WTC11 (cell line): ENCODE measurements around the gene EYS. TPM values are rescaled to one million over a fixed set of nuclear protein-coding genes. Genes with fewer than 3 reads are reported as not detected.

Source experiments
- ATAC-seq: fragments of 200-7000 bp; cut with Tn5 transposase; 2 replicates; pipeline ENCODE4 v1.10.0; 2021; ENCODE audit warnings: mild to moderate bottlenecking, moderate library complexity
- CTCF ChIA-PET: fragments of 300-600 bp; sonication (Branson Sonifier 250); formaldehyde crosslinking; loops from one replicate; lab custom pipeline; 2021; ENCODE audit warnings: antibody characterized with exemption; lab: Charles Lee
- POLR2A ChIA-PET: fragments of 350-600 bp; sonication (Branson Sonifier 250); formaldehyde crosslinking; loops from one replicate; lab custom pipeline; 2021; ENCODE audit warnings: antibody characterized with exemption; lab: Charles Lee
- DNase-seq: peaks from one replicate; pipeline ENCODE4 v3.0.0; 2021; ENCODE audit warnings: low spot score
- H3K27ac Mint-ChIP-seq: 2 replicates; pipeline ENCODE4 v1.8.0; 2021; ENCODE audit warnings: mixed read lengths
- H3K27me3 Mint-ChIP-seq: 2 replicates; pipeline ENCODE4 v1.8.0; 2021; ENCODE audit warnings: low read depth, mild to moderate bottlenecking, moderate library complexity, mixed read lengths
- H3K36me3 Mint-ChIP-seq: 2 replicates; pipeline ENCODE4 v1.8.0; 2021; ENCODE audit warnings: mixed read lengths
- H3K4me1 Mint-ChIP-seq: 2 replicates; pipeline ENCODE4 v1.8.0; 2022; ENCODE audit warnings: mixed read lengths
- H3K4me3 Mint-ChIP-seq: 2 replicates; pipeline ENCODE4 v1.8.0; 2021; ENCODE audit warnings: mild to moderate bottlenecking, moderate library complexity, mixed read lengths
- H3K9me3 Mint-ChIP-seq: 2 replicates; pipeline ENCODE4 v1.8.0; 2021; ENCODE audit warnings: mixed read lengths
- FOXJ3 ChIP-seq: sonication (generic); formaldehyde crosslinking; IDR thresholded peaks from 2 replicates; pipeline ENCODE4 v1.9.0; 2021; ENCODE audit warnings: missing genetic modification reagents, mild to moderate bottlenecking, borderline replicate concordance
- JAZF1 ChIP-seq: fragments of 250-450 bp; sonication (Bioruptor Pico); IDR thresholded peaks from 2 replicates; pipeline ENCODE4 v1.9.0; 2021; ENCODE audit warnings: moderate library complexity, mild to moderate bottlenecking, inconsistent platforms
- JUN ChIP-seq: sonication (generic); formaldehyde crosslinking; IDR thresholded peaks from 2 replicates; pipeline ENCODE4 v1.8.0; 2023; ENCODE audit warnings: mild to moderate bottlenecking, missing genetic modification reagents
- MYBL2 ChIP-seq: sonication (generic); formaldehyde crosslinking; IDR thresholded peaks from 2 replicates; pipeline ENCODE4 v1.8.1; 2023; ENCODE audit warnings: mild to moderate bottlenecking, moderate library complexity, missing genetic modification reagents
- ZBTB21 ChIP-seq: sonication (generic); formaldehyde crosslinking; IDR thresholded peaks from 2 replicates; pipeline ENCODE4 v1.8.1; 2023; ENCODE audit warnings: mild to moderate bottlenecking, missing genetic modification reagents, borderline replicate concordance
- ZNF263 ChIP-seq: sonication (generic); formaldehyde crosslinking; IDR thresholded peaks from 2 replicates; pipeline ENCODE4 v1.8.1; 2022; ENCODE audit warnings: low read depth, mild to moderate bottlenecking, moderate library complexity, missing genetic modification reagents
- ZNF317 ChIP-seq: sonication (generic); formaldehyde crosslinking; IDR thresholded peaks from 2 replicates; pipeline ENCODE4 v1.8.1; 2023; ENCODE audit warnings: low read depth, mild to moderate bottlenecking, moderate library complexity, missing genetic modification reagents, borderline replicate concordance
- total RNA-seq: library from RNA; stranded (reverse); gene quantifications from 3 replicates; pipeline ENCODE4 v1.2.3, GENCODE V29; 2021
- TF ChIP-seq, protein P1 (sequence below): sonication (generic); formaldehyde crosslinking; IDR thresholded peaks from 2 replicates; pipeline ENCODE4 v1.8.1; 2023; ENCODE audit warnings: mild to moderate bottlenecking, missing genetic modification reagents, moderate library complexity
- TF ChIP-seq, protein P2 (sequence below): sonication (generic); formaldehyde crosslinking; IDR thresholded peaks from 2 replicates; pipeline ENCODE4 v1.8.1; 2022; ENCODE audit warnings: low read depth, mild to moderate bottlenecking, moderate library complexity, missing genetic modification reagents, borderline replicate concordance
- TF ChIP-seq, protein P3 (sequence below): sonication (generic); formaldehyde crosslinking; IDR thresholded peaks from 2 replicates; pipeline ENCODE4 v1.8.1; 2023; ENCODE audit warnings: mild to moderate bottlenecking, moderate library complexity, missing genetic modification reagents
- TF ChIP-seq, protein P4 (sequence below): fragments of 250-450 bp; sonication (Bioruptor Pico); IDR thresholded peaks from 2 replicates; pipeline ENCODE4 v1.8.0; 2021; ENCODE audit warnings: mild to moderate bottlenecking
- TF ChIP-seq, protein P5 (sequence below): fragments of 250-450 bp; sonication (Bioruptor Pico); IDR thresholded peaks from 2 replicates; pipeline ENCODE4 v1.9.0; 2021; ENCODE audit warnings: mild to moderate bottlenecking
- TF ChIP-seq, protein P6 (sequence below): sonication (generic); formaldehyde crosslinking; IDR thresholded peaks from 2 replicates; pipeline ENCODE4 v1.8.0; 2022; ENCODE audit warnings: mild to moderate bottlenecking, missing genetic modification reagents
- TF ChIP-seq, protein P7 (sequence below): sonication (generic); formaldehyde crosslinking; IDR thresholded peaks from 2 replicates; pipeline ENCODE4 v1.8.0; 2022; ENCODE audit warnings: mild to moderate bottlenecking, missing genetic modification reagents
- TF ChIP-seq, protein P8 (sequence below): sonication (generic); formaldehyde crosslinking; IDR thresholded peaks from 2 replicates; pipeline ENCODE4 v1.8.1; 2022; ENCODE audit warnings: missing genetic modification reagents, borderline replicate concordance
- TF ChIP-seq, protein P9 (sequence below): sonication (generic); formaldehyde crosslinking; IDR thresholded peaks from 2 replicates; pipeline ENCODE4 v1.8.0; 2022; ENCODE audit warnings: mild to moderate bottlenecking, missing genetic modification reagents

Gene EYS
- total RNA-seq, 1 experiment from 2014 or later: not detected

DNA sequence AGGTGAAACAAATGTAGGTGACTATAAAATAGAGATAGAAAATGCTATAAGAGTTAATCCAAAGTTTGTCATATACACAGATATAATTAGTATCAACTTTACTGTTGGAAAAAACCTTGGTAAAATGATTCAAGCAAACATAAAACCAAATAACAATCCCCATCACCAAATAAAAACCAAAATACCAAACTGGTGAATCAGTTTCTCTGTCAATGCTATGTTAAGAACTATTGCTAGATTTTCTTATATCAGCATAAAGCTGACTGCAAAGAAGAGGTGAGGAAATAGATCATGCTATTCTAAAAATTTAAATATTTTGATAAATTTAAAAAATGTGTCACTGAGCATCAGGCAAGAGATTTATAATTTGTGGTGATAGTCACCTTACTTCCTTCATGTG, 1413.0 kb downstream of the EYS start:
- Mint-ChIP-seq H3K36me3 (peaks cover 23% of the 10 kb centered on the region), H3K4me1 (no peaks in the 10 kb centered on the region), H3K27me3 (peaks cover 3% of the 10 kb centered on the region), H3K4me3 (no peak overlapping the region), H3K9me3 (peaks cover 49% of the 10 kb centered on the region), H3K27ac (no peak overlapping the region)
- CTCF ChIA-PET: no interaction called here
- TF ChIP-seq, protein P1, sequence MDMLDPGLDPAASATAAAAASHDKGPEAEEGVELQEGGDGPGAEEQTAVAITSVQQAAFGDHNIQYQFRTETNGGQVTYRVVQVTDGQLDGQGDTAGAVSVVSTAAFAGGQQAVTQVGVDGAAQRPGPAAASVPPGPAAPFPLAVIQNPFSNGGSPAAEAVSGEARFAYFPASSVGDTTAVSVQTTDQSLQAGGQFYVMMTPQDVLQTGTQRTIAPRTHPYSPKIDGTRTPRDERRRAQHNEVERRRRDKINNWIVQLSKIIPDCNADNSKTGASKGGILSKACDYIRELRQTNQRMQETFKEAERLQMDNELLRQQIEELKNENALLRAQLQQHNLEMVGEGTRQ: no peak
- TF ChIP-seq, protein P2, sequence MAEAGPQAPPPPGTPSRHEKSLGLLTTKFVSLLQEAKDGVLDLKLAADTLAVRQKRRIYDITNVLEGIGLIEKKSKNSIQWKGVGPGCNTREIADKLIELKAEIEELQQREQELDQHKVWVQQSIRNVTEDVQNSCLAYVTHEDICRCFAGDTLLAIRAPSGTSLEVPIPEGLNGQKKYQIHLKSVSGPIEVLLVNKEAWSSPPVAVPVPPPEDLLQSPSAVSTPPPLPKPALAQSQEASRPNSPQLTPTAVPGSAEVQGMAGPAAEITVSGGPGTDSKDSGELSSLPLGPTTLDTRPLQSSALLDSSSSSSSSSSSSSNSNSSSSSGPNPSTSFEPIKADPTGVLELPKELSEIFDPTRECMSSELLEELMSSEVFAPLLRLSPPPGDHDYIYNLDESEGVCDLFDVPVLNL (CRISPR knock-in tag): no peak
- no peak for TF ChIP-seq ZNF263 (CRISPR knock-in tag)
- TF ChIP-seq, protein P3, sequence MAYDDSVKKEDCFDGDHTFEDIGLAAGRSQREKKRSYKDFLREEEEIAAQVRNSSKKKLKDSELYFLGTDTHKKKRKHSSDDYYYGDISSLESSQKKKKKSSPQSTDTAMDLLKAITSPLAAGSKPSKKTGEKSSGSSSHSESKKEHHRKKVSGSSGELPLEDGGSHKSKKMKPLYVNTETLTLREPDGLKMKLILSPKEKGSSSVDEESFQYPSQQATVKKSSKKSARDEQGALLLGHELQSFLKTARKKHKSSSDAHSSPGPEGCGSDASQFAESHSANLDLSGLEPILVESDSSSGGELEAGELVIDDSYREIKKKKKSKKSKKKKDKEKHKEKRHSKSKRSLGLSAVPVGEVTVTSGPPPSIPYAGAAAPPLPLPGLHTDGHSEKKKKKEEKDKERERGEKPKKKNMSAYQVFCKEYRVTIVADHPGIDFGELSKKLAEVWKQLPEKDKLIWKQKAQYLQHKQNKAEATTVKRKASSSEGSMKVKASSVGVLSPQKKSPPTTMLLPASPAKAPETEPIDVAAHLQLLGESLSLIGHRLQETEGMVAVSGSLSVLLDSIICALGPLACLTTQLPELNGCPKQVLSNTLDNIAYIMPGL (CRISPR knock-in tag): no peak
- TF ChIP-seq MYBL2 (CRISPR knock-in tag): no peak
- TF ChIP-seq, protein P4, sequence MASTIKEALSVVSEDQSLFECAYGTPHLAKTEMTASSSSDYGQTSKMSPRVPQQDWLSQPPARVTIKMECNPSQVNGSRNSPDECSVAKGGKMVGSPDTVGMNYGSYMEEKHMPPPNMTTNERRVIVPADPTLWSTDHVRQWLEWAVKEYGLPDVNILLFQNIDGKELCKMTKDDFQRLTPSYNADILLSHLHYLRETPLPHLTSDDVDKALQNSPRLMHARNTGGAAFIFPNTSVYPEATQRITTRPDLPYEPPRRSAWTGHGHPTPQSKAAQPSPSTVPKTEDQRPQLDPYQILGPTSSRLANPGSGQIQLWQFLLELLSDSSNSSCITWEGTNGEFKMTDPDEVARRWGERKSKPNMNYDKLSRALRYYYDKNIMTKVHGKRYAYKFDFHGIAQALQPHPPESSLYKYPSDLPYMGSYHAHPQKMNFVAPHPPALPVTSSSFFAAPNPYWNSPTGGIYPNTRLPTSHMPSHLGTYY: no peak
- TF ChIP-seq JUN: no peak
- no peak for TF ChIP-seq FOXJ3 (CRISPR knock-in tag)
- no peak for TF ChIP-seq ZBTB21 (CRISPR knock-in tag)
- TF ChIP-seq, protein P5, sequence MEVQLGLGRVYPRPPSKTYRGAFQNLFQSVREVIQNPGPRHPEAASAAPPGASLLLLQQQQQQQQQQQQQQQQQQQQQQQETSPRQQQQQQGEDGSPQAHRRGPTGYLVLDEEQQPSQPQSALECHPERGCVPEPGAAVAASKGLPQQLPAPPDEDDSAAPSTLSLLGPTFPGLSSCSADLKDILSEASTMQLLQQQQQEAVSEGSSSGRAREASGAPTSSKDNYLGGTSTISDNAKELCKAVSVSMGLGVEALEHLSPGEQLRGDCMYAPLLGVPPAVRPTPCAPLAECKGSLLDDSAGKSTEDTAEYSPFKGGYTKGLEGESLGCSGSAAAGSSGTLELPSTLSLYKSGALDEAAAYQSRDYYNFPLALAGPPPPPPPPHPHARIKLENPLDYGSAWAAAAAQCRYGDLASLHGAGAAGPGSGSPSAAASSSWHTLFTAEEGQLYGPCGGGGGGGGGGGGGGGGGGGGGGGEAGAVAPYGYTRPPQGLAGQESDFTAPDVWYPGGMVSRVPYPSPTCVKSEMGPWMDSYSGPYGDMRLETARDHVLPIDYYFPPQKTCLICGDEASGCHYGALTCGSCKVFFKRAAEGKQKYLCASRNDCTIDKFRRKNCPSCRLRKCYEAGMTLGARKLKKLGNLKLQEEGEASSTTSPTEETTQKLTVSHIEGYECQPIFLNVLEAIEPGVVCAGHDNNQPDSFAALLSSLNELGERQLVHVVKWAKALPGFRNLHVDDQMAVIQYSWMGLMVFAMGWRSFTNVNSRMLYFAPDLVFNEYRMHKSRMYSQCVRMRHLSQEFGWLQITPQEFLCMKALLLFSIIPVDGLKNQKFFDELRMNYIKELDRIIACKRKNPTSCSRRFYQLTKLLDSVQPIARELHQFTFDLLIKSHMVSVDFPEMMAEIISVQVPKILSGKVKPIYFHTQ (CRISPR knock-in tag): no peak
- TF ChIP-seq, protein P6, sequence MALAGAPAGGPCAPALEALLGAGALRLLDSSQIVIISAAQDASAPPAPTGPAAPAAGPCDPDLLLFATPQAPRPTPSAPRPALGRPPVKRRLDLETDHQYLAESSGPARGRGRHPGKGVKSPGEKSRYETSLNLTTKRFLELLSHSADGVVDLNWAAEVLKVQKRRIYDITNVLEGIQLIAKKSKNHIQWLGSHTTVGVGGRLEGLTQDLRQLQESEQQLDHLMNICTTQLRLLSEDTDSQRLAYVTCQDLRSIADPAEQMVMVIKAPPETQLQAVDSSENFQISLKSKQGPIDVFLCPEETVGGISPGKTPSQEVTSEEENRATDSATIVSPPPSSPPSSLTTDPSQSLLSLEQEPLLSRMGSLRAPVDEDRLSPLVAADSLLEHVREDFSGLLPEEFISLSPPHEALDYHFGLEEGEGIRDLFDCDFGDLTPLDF (CRISPR knock-in tag): no peak
- TF ChIP-seq ZNF317 (CRISPR knock-in tag): no peak
- TF ChIP-seq, protein P7, sequence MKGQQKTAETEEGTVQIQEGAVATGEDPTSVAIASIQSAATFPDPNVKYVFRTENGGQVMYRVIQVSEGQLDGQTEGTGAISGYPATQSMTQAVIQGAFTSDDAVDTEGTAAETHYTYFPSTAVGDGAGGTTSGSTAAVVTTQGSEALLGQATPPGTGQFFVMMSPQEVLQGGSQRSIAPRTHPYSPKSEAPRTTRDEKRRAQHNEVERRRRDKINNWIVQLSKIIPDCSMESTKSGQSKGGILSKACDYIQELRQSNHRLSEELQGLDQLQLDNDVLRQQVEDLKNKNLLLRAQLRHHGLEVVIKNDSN (CRISPR knock-in tag): no peak
- TF ChIP-seq, protein P8, sequence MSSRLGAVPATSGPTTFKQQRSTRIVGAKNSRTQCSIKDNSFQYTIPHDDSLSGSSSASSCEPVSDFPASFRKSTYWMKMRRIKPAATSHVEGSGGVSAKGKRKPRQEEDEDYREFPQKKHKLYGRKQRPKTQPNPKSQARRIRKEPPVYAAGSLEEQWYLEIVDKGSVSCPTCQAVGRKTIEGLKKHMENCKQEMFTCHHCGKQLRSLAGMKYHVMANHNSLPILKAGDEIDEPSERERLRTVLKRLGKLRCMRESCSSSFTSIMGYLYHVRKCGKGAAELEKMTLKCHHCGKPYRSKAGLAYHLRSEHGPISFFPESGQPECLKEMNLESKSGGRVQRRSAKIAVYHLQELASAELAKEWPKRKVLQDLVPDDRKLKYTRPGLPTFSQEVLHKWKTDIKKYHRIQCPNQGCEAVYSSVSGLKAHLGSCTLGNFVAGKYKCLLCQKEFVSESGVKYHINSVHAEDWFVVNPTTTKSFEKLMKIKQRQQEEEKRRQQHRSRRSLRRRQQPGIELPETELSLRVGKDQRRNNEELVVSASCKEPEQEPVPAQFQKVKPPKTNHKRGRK: no peak
- no peak for TF ChIP-seq JAZF1
- TF ChIP-seq, protein P9, sequence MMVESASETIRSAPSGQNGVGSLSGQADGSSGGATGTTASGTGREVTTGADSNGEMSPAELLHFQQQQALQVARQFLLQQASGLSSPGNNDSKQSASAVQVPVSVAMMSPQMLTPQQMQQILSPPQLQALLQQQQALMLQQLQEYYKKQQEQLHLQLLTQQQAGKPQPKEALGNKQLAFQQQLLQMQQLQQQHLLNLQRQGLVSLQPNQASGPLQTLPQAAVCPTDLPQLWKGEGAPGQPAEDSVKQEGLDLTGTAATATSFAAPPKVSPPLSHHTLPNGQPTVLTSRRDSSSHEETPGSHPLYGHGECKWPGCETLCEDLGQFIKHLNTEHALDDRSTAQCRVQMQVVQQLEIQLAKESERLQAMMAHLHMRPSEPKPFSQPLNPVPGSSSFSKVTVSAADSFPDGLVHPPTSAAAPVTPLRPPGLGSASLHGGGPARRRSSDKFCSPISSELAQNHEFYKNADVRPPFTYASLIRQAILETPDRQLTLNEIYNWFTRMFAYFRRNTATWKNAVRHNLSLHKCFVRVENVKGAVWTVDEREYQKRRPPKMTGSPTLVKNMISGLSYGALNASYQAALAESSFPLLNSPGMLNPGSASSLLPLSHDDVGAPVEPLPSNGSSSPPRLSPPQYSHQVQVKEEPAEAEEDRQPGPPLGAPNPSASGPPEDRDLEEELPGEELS: no peak
- no peak for ATAC-seq
- DNase-seq: no peak
- POLR2A ChIA-PET: no interaction called here
